Kidney epithelial cell (primary cell): ENCODE data around the gene GAST. TPM values are rescaled to one million over a fixed set of nuclear protein-coding genes. Genes with fewer than 3 reads are reported as not detected.
"Not testable (repeated sequence)": the region's sequence is repeated elsewhere in the genome, so short reads cannot be mapped to it uniquely, and the experiment has no call there.

Source experiments
- DNase-seq: peaks from one replicate; pipeline ENCODE4 v3.0.0-alpha.2; 2010; ENCODE audit warnings: low read depth
- H3K27me3 ChIP-seq: 2 replicates; pipeline ENCODE4 v1.6.0; 2011; ENCODE audit warnings: low read length; ENCODE audit not compliant: control insufficient read depth, insufficient read depth
- H3K36me3 ChIP-seq: 2 replicates; pipeline ENCODE4 v1.5.1; 2011; ENCODE audit warnings: low read length; ENCODE audit not compliant: control insufficient read depth, insufficient read depth
- H3K4me3 ChIP-seq: 2 replicates; pipeline ENCODE4 v1.5.1; 2011; ENCODE audit warnings: low read depth, mild to moderate bottlenecking, control low read depth, low read length
- total RNA-seq: library from RNA; depleted of rRNA; stranded (reverse); fragments of >200 nt; gene quantifications from 2 replicates; pipeline ENCODE4 v1.2.3, GENCODE V29; 2015
- TF ChIP-seq, protein P1 (sequence below): IDR thresholded peaks from 2 replicates; pipeline ENCODE4 v1.5.1; 2011; ENCODE audit warnings: mild to moderate bottlenecking, moderate library complexity, low read length, control low read depth, inconsistent platforms; ENCODE audit not compliant: insufficient read depth, poor library complexity, severe bottlenecking

GAST gene
- total RNA-seq, 1 donor from 2014 or later: not detected

DNA sequence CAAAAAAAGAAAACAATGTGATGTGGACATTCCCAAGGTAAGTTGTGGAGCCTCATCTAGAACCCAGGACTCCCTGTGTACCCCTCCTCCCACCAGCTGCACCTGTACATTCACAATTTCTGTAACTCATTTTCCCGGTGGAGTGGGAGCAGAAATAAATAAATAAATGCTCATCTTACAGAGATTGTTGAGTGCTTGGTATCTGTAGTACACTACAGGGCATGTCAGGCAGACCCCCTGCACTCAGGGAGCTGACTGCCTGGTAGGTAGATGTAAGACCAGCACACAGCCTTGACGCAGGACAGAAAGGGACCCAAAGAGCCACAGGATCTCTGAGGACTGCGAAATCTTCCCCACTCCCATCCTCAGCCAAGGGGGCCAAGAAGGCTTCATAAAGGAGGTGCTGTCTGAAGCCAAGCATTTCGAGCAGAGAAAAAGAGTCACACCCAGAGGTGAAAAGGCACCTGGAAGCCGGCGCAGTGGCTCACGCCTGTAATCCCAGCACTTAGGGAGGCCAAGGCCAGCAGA is 16.9 kb upstream of the GAST start:
- Histone ChIP-seq H3K4me3 (no peak overlapping the region), H3K27me3 (no peaks in the 10 kb centered on the region), H3K36me3 (peaks cover 4% of the 10 kb centered on the region)
- DNase-seq: no peak
- TF ChIP-seq, protein P1, sequence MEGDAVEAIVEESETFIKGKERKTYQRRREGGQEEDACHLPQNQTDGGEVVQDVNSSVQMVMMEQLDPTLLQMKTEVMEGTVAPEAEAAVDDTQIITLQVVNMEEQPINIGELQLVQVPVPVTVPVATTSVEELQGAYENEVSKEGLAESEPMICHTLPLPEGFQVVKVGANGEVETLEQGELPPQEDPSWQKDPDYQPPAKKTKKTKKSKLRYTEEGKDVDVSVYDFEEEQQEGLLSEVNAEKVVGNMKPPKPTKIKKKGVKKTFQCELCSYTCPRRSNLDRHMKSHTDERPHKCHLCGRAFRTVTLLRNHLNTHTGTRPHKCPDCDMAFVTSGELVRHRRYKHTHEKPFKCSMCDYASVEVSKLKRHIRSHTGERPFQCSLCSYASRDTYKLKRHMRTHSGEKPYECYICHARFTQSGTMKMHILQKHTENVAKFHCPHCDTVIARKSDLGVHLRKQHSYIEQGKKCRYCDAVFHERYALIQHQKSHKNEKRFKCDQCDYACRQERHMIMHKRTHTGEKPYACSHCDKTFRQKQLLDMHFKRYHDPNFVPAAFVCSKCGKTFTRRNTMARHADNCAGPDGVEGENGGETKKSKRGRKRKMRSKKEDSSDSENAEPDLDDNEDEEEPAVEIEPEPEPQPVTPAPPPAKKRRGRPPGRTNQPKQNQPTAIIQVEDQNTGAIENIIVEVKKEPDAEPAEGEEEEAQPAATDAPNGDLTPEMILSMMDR: no peak

- TF ChIP-seq, protein P1: peak; percentile 81
- no peak for DNase-seq
- no peaks in the 10 kb centered on the region for H3K27me3 ChIP-seq
- peaks cover under 1% of the 10 kb centered on the region for H3K36me3 ChIP-seq
- H3K4me3 ChIP-seq: no peak overlapping the region
Observed at GRCh38 chr17:41695954-41696757, 16.0 kb upstream of the GAST start.

DNA sequence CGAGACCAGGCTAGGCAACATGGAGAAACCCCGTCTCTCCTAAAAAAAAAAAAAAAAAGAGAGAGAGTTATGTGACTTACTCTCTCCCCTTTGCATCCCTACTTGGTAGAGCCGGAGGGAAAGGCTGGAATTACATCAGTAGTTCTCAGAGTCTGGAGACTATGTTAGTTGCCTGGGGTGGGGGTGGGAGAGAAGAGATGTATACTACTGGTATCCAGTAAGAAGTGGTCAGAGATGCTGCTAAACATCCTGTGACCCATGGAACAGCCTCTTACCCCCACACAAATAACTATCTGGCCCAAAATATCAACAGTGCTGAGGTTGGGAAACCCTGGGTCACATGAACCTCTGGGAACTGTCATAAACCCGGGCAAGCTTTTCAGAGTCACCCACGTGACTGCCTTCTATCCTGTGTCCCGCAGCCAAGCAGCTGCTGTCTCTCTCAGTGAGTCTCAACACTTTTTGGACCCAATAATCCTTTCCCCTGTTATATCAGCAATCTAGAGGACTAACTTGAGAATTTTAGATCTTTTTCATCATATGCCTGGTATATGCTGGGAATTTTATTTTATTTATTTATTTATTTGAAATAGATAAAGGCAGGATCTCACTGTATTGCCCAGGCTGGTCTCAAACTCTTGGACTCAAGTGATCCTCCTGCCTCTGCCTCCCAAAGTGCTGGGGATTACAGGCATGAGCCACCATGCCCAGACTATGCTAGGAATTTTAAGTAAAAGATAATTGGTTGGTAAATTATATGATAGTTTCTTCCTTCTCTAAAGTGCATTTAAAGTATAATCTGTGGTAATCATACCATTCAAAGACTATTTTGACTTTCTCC is 14.8 kb upstream of the GAST start:
- no peak for DNase-seq
- Histone ChIP-seq H3K27me3 (no peaks in the 10 kb centered on the region), H3K4me3 (no peak overlapping the region), H3K36me3 (no peaks in the 10 kb centered on the region)
- TF ChIP-seq, protein P1: no peak

GRCh38 chr17:41700843-41701242 is 11.3 kb upstream of the GAST start:
- not testable (repeated sequence) for H3K27me3 ChIP-seq, DNase-seq, H3K36me3 ChIP-seq, H3K4me3 ChIP-seq

GRCh38 chr17:41702712-41703111 is 9.4 kb upstream of the GAST start:
- TF ChIP-seq, protein P1: no peak
- H3K27me3 ChIP-seq: no peaks in the 10 kb centered on the region
- no peak for DNase-seq

More at GRCh38 chr17:41702712-41703111, 9.4 kb upstream of the GAST start:
- no peaks in the 10 kb centered on the region for H3K36me3 ChIP-seq
- H3K4me3 ChIP-seq: no peak overlapping the region
